ENCODE measurements around the gene TERF2IP.

TERF2IP gene

GRCh38 chr16:75644240-75645012 is 3.1 kb upstream of the TERF2IP start:
- DNase-seq: no peak

- no peak for DNase-seq
These were observed 471 bp upstream of the TERF2IP start for GRCh38 chr16:75647112-75647491.

DNA sequence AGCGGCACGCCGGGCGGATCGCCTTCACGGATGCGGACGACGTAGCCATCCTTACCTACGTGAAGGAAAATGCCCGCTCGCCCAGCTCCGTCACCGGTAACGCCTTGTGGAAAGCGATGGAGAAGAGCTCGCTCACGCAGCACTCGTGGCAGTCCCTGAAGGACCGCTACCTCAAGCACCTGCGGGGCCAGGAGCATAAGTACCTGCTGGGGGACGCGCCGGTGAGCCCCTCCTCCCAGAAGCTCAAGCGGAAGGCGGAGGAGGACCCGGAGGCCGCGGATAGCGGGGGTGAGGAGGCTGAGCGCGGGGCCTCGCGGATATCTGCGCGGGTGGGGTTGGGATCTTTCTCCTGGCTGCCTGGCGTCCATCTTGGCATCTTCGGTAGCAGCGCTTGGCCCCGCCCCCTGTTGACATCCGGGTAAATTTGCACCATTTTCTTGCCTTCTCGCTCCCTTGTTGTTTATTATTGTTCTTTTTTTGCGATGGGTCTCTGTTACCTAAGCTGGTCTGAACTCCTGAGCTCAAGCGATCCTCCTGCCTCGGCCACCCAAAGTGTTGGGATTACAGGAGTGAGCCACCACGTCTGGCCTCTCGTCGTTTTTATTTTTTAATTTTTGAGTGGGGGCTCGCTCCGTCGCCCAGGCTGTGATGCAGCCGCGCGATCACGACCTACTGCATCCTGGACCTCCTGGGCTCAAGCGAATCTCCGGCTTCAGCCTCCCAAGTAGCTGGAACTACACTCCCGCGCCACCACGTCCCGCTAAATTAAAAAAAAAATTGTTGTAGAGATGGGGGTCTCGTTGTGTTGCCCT is 898 bp downstream of the TERF2IP start:
- peak; percentile 70 for DNase-seq

GRCh38 chr16:75653922-75654321 is 6.3 kb downstream of the TERF2IP start:
- no peak for DNase-seq

DNA sequence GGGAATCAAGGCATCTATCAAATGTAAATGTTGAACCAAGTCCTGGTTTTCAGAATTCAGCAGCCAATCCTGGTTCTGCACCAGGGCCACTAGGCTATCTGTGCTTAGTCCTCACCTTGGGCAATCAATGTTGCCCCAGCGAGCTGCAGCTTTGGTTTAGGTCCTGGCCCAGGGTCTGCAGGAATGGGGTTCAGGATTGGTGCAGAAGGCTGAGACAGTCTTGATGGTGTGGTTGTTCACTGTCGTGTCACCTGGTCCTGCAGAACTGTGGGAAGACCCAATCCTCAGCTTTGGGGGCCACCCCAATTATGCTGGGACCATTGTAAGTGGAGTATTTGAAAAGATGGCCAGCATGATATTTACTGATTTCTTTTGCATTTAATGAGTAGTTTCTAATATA is 10.6 kb downstream of the TERF2IP start:
- DNase-seq: no peak

DNA sequence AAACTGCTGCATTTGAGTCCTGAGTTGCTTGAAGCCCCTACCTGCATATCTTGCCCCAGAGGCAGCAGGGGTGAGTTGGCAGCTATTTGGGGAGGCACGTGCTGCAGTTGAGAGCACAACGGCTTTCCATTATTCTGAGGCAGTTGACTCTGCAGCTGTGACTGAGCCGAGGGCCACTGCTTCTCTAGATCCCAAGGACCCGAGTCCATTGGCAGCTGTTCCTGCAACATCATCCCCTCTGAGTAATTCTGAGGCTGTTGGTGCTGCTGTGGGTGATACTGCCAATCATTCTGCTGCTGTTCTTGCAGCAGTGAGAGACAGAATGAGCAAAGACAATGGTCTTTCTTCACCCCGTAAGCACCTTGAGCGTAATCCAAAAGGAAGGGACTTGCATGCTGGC is 12.7 kb downstream of the TERF2IP start:
- no peak for DNase-seq

- DNase-seq: no peak
These were observed 13.2 kb downstream of the TERF2IP start for GRCh38 chr16:75660726-75661302.

- no peak for DNase-seq
These were observed 19.9 kb downstream of the TERF2IP start for GRCh38 chr16:75667503-75667902.

- no peak for DNase-seq
These were observed 29.3 kb downstream of the TERF2IP start, which contains the start of gene CPHXL2 for GRCh38 chr16:75676909-75677308. TSS of gene CPHXL2 (minus strand) at chr16:75677009. CDS start at chr16:75676999, 10 bp downstream.

GRCh38 chr16:75679366-75679765 is 31.8 kb downstream of the TERF2IP start:
- DNase-seq: no peak

- no peak for DNase-seq
These were observed 34.7 kb downstream of the TERF2IP start for GRCh38 chr16:75682308-75682707.

GRCh38 chr16:75687361-75687760 is 39.8 kb downstream of the TERF2IP start:
- DNase-seq: no peak

DNA sequence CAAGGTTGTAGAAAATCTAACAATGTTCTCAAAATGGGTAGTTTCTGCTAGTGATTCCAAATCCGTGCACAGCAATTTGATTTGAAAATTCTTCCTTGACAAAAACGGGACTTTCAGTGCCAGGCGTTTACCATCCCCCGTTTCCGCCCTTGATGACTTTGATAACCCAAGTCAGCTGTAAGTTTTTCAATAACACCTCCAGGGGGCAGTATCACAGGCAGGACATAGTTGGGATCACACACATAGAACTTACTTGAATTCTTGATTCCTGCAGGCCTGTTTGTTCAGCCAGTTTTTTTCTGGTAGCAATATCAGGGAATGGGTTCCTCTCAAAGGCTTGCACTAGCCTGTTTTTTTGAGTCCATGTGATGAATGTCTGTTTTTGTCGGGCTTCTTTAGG is 48.1 kb downstream of the TERF2IP start:
- peak; percentile 2 for DNase-seq

DNA sequence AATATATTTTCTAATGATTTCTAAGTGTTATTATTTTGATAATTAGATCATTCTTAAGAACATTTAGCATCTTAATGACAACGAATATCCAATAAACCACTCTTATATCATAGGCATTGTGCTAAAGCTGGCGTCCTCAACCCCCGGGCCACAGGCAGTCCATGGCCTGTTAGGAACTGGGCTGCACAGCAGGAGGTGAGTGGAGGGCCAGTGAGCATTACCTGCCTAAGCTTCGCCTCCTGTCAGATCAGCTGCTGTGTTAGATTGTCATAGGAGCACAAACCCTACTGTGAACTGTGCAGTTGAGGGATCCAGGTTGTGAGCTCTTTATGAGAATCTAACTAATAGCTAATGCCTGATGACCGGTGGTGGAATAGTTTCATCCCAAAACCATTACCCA is 50.0 kb downstream of the TERF2IP start:
- no peak for DNase-seq

GRCh38 chr16:75701361-75701760 is 53.8 kb downstream of the TERF2IP start, which contains the start of gene DUXB:
TSS of gene DUXB (minus strand) at chr16:75701461. CDS start at chr16:75701418, 43 bp downstream.
- DNase-seq: no peak

DNA sequence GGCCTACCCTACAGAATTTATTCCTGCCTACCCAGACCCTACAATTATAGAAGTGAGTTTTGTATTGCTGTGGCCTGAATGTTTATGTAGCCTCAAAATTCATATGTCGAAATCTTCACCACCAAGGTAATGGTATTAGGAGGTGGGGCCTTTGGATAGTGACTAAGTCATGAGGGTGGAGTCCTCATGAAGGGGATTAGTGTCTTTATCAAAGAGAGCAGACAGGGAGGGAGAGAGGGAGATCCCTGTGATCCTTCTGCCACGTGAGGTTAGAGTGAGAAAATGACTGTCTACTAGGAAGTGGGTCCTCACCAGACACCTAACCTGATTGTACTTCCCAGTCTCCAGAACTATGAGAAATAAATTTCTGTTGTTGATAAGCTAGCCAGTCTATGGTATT is 54.7 kb downstream of the TERF2IP start:
- DNase-seq: no peak

DNA sequence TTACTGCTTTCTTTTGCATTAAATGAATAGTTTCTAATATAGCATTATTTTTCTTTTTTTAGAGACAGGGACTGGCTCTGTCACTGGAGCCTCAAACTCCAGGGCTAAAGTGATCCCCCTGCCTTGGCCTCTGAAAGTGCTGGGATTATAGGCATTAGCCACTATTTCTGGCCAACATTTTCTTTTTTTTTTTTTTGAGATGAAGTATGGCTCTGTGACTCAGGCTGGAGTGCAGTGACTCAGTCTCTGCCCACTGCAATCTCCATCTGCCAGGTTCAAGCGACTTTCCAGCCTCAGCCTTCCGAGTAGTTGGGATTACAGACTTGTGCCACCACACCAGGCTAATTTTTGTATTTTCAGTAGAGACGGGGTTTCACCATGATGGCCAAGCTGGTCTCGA is 55.7 kb downstream of the TERF2IP start:
- no peak for DNase-seq

Data from NCI-H146 (cell line).